Liver (tissue), 9 donors: ENCODE results near the gene NCK2. TPM values are rescaled to one million over a fixed set of nuclear protein-coding genes. Genes with fewer than 3 reads are reported as not detected.

Experiments
- DNase-seq: peaks from one replicate; pipeline ENCODE4 v3.0.0-alpha.2; 2017; ENCODE audit warnings: low spot score
- H3K27ac ChIP-seq, 2 donors: one replicate each; pipeline ENCODE4 v1.7.0; 2013; ENCODE audit warnings: inconsistent platforms in 2 of 2, low read length in 2 of 2, control low read depth in 1 of 2, low read depth in 1 of 2, mild to moderate bottlenecking in 1 of 2
- H3K27me3 ChIP-seq, 4 donors: one replicate each; pipeline versions ENCODE4 v1.6.1 to v1.7.0; 2013; ENCODE audit warnings: low read length in 3 of 4, inconsistent platforms in 1 of 4, mild to moderate bottlenecking in 1 of 4, moderate library complexity in 1 of 4; ENCODE audit not compliant: control insufficient read depth in 4 of 4, insufficient read depth in 4 of 4
- H3K36me3 ChIP-seq, 4 donors: one replicate each; pipeline versions ENCODE4 v1.6.1 to v1.7.0; 2013; ENCODE audit warnings: low read length in 3 of 4, mild to moderate bottlenecking in 3 of 4, low read depth in 1 of 4, moderate library complexity in 1 of 4; ENCODE audit not compliant: control insufficient read depth in 4 of 4, insufficient read depth in 3 of 4
- H3K4me1 ChIP-seq, 4 donors: one replicate each; pipeline versions ENCODE4 v1.6.1 to v1.7.0; 2013; ENCODE audit warnings: low read length in 3 of 4, mild to moderate bottlenecking in 3 of 4, moderate library complexity in 1 of 4; ENCODE audit not compliant: control insufficient read depth in 4 of 4, insufficient read depth in 4 of 4
- H3K4me3 ChIP-seq, 3 donors: one replicate each; pipeline versions ENCODE4 v1.6.1 to v1.7.0; 2013; ENCODE audit warnings: low read length in 3 of 3, control low read depth in 1 of 3, low read depth in 1 of 3, mild to moderate bottlenecking in 1 of 3
- H3K9ac ChIP-seq, 2 donors: one replicate each; pipeline ENCODE4 v1.7.0; 2013; ENCODE audit warnings: low read length in 2 of 2, mild to moderate bottlenecking in 2 of 2, moderate library complexity in 2 of 2, control low read depth in 1 of 2, low read depth in 1 of 2
- H3K9me3 ChIP-seq, 4 donors: one replicate each; pipeline versions ENCODE4 v1.6.1 to v1.7.0; 2013; ENCODE audit warnings: low read length in 3 of 4; ENCODE audit not compliant: control insufficient read depth in 4 of 4
- EGR1 ChIP-seq, 2 donors: IDR thresholded peaks; 2 replicates each; pipeline ENCODE4 v1.6.1; 2016 to 2018; ENCODE audit warnings: antibody characterized with exemption in 2 of 2, low read depth in 2 of 2
- FOXA1 ChIP-seq: IDR thresholded peaks from 2 replicates; pipeline ENCODE4 v1.6.1; 2016; ENCODE audit warnings: antibody characterized with exemption
- FOXA2 ChIP-seq: IDR thresholded peaks from 2 replicates; pipeline ENCODE4 v1.6.1; 2016; ENCODE audit warnings: antibody characterized with exemption
- GABPA ChIP-seq, 2 donors: IDR thresholded peaks in 1 of 2; conservative IDR thresholded peaks in 1 of 2; 2 replicates each; pipeline ENCODE4 v1.6.1; 2016; ENCODE audit warnings: antibody characterized with exemption in 2 of 2, mild to moderate bottlenecking in 1 of 2, moderate library complexity in 1 of 2
- HNF4A ChIP-seq, 2 donors: conservative IDR thresholded peaks; 2 replicates each; pipeline ENCODE4 v1.6.1; 2016; ENCODE audit warnings: antibody characterized with exemption in 2 of 2, mild to moderate bottlenecking in 2 of 2
- HNF4G ChIP-seq: IDR thresholded peaks from 2 replicates; pipeline ENCODE4 v1.6.1; 2016; ENCODE audit warnings: antibody characterized with exemption
- NR2F2 ChIP-seq: IDR thresholded peaks from 2 replicates; pipeline ENCODE4 v1.6.1; 2016; ENCODE audit warnings: antibody characterized with exemption
- RAD21 ChIP-seq, 2 donors: IDR thresholded peaks; 2 replicates each; pipeline ENCODE4 v1.6.1; 2016; ENCODE audit warnings: antibody characterized with exemption in 2 of 2, mild to moderate bottlenecking in 2 of 2
- RXRA ChIP-seq, 2 donors: IDR thresholded peaks; 2 replicates each; pipeline ENCODE4 v1.6.1; 2017 to 2018; ENCODE audit warnings: antibody characterized with exemption in 2 of 2, mild to moderate bottlenecking in 1 of 2
- SP1 ChIP-seq: IDR thresholded peaks from 2 replicates; pipeline ENCODE4 v1.6.1; 2018; ENCODE audit warnings: antibody characterized with exemption, mild to moderate bottlenecking
- TAF1 ChIP-seq: conservative IDR thresholded peaks from 2 replicates; pipeline ENCODE4 v1.6.1; 2016; ENCODE audit warnings: antibody characterized with exemption, mild to moderate bottlenecking
- YY1 ChIP-seq: IDR thresholded peaks from 2 replicates; pipeline ENCODE4 v1.6.1; 2016; ENCODE audit warnings: antibody characterized with exemption, mild to moderate bottlenecking
- WGBS: extraction: QIAGEN DNeasy Blood & Tissue Kit; methylation state at CpG from one replicate; pipeline ENCODE4 v1.1.7; 2013; 5-methylcytosine and 5-hydroxymethylcytosine counted together
- polyA plus RNA-seq, 2 donors: library from polyadenylated mRNA; stranded (reverse) in 1 of 2; unstranded in 1 of 2; fragments of 200-250 nt in 1 of 2; fragments of >200 nt in 1 of 2; fragmentation: Nextera tagmentation in 1 of 2; extraction: Ambion mirVana in 1 of 2; gene quantifications; one replicate each; pipeline versions ENCODE4 v1.2.1 to v1.2.3, GENCODE V29; 2013 to 2015
- total RNA-seq, 2 donors: library from RNA; depleted of rRNA; stranded (reverse); fragments of >200 nt; gene quantifications; one replicate each; pipeline ENCODE4 v1.2.3, GENCODE V29; 2014
- TF ChIP-seq, protein P1 (sequence below): IDR thresholded peaks from 2 replicates; pipeline ENCODE4 v1.6.1; 2016; ENCODE audit warnings: antibody characterized with exemption
- TF ChIP-seq, protein P2 (sequence below): IDR thresholded peaks from 2 replicates; pipeline ENCODE4 v1.6.1; 2016; ENCODE audit warnings: antibody characterized with exemption
- TF ChIP-seq, protein P3 (sequence below): IDR thresholded peaks from 2 replicates; pipeline ENCODE4 v1.6.1; 2016; ENCODE audit warnings: antibody characterized with exemption
- TF ChIP-seq, protein P4 (sequence below): fragments of 150-350 bp; IDR thresholded peaks from 2 replicates; pipeline ENCODE4 v1.5.1; 2017; ENCODE audit warnings: improper control_type of control experiment, low read depth, low read length; ENCODE audit not compliant: missing input control
- TF ChIP-seq, protein P5 (sequence below): IDR thresholded peaks from 2 replicates; pipeline ENCODE4 v1.6.1; 2016; ENCODE audit warnings: antibody characterized with exemption, mild to moderate bottlenecking
- donor health status: healthy.
- donor health status: healthy.
- donor health status: healthy.
- donor health status: healthy.
- donor health status: healthy.

Gene NCK2
- total and polyA plus RNA-seq, 4 donors, result 3.4 to 15.0 (median 10.7) TPM

DNA sequence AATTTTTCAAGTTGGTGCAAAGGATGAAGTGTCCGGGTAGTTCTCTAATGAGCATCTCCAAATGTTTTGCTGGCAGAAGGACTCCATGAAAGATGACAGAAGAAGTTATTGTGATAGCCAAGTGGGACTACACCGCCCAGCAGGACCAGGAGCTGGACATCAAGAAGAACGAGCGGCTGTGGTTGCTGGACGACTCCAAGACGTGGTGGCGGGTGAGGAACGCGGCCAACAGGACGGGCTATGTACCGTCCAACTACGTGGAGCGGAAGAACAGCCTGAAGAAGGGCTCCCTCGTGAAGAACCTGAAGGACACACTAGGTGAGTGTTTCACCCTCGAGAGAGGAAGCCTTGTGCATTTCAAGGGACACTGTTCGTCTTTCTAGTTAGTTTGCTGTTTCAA is 110.3 kb downstream of the NCK2 start:
- no peak for TF ChIP-seq NR2F2
- Histone ChIP-seq H3K9ac (no peak overlapping the region), H3K9me3 (no peaks in the 10 kb centered on the region), H3K4me3 (no peak overlapping the region), H3K27me3 (no peaks in the 10 kb centered on the region), H3K4me1 (no peaks in the 10 kb centered on the region), H3K36me3 (no peaks in the 10 kb centered on the region), H3K27ac (no peak overlapping the region)
- WGBS, result 97% methylated on average over 16 of the region's 16 CpGs
- no peak for DNase-seq

DNA sequence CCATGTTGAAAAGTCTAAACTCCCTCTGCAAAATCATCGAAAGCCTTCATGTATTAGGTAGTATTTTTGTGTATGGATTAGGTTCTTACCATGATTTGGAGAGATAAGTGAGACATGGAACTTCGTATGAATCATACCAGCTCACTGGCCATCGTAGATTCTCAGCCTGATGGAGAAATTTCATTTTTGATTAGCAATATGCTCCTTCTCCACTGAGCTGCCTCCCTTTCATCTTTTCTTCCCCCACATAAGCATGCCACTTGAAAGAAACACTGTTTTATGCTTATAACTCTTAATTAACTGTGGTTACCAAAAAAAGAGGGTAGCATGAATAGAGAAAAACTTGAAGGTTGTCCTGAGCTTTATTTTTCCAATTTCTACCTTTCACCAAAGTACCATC is 111.9 kb downstream of the NCK2 start:
- H3K27ac ChIP-seq, result no peak overlapping the region

More for the DNA sequence above, 111.9 kb downstream of the NCK2 start:
- TF ChIP-seq, protein P1, sequence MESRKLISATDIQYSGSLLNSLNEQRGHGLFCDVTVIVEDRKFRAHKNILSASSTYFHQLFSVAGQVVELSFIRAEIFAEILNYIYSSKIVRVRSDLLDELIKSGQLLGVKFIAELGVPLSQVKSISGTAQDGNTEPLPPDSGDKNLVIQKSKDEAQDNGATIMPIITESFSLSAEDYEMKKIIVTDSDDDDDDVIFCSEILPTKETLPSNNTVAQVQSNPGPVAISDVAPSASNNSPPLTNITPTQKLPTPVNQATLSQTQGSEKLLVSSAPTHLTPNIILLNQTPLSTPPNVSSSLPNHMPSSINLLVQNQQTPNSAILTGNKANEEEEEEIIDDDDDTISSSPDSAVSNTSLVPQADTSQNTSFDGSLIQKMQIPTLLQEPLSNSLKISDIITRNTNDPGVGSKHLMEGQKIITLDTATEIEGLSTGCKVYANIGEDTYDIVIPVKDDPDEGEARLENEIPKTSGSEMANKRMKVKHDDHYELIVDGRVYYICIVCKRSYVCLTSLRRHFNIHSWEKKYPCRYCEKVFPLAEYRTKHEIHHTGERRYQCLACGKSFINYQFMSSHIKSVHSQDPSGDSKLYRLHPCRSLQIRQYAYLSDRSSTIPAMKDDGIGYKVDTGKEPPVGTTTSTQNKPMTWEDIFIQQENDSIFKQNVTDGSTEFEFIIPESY, result no peak
- TF ChIP-seq, protein P2, sequence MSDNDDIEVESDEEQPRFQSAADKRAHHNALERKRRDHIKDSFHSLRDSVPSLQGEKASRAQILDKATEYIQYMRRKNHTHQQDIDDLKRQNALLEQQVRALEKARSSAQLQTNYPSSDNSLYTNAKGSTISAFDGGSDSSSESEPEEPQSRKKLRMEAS, result no peak
- TF ChIP-seq YY1 (no peak), RAD21 (IDR thresholded peaks at IDR 0.05) (no peak), TAF1 (no peak), GABPA (IDR thresholded peaks at IDR 0.05 in 1 of 2, conservative IDR thresholded peaks at IDR 0.05 in 1 of 2) (no peak), FOXA2 (no peak), HNF4A (conservative IDR thresholded peaks at IDR 0.05) (no peak), EGR1 (IDR thresholded peaks at IDR 0.05; ENCODE audit: low read depth in 2 of 2) (no peak), SP1 (no peak), HNF4G (no peak), FOXA1 (no peak), RXRA (IDR thresholded peaks at IDR 0.05) (no peak)
- TF ChIP-seq, protein P3, sequence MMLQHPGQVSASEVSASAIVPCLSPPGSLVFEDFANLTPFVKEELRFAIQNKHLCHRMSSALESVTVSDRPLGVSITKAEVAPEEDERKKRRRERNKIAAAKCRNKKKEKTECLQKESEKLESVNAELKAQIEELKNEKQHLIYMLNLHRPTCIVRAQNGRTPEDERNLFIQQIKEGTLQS, result no peak
- TF ChIP-seq, protein P4, sequence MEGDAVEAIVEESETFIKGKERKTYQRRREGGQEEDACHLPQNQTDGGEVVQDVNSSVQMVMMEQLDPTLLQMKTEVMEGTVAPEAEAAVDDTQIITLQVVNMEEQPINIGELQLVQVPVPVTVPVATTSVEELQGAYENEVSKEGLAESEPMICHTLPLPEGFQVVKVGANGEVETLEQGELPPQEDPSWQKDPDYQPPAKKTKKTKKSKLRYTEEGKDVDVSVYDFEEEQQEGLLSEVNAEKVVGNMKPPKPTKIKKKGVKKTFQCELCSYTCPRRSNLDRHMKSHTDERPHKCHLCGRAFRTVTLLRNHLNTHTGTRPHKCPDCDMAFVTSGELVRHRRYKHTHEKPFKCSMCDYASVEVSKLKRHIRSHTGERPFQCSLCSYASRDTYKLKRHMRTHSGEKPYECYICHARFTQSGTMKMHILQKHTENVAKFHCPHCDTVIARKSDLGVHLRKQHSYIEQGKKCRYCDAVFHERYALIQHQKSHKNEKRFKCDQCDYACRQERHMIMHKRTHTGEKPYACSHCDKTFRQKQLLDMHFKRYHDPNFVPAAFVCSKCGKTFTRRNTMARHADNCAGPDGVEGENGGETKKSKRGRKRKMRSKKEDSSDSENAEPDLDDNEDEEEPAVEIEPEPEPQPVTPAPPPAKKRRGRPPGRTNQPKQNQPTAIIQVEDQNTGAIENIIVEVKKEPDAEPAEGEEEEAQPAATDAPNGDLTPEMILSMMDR, result no peak
- TF ChIP-seq, protein P5, sequence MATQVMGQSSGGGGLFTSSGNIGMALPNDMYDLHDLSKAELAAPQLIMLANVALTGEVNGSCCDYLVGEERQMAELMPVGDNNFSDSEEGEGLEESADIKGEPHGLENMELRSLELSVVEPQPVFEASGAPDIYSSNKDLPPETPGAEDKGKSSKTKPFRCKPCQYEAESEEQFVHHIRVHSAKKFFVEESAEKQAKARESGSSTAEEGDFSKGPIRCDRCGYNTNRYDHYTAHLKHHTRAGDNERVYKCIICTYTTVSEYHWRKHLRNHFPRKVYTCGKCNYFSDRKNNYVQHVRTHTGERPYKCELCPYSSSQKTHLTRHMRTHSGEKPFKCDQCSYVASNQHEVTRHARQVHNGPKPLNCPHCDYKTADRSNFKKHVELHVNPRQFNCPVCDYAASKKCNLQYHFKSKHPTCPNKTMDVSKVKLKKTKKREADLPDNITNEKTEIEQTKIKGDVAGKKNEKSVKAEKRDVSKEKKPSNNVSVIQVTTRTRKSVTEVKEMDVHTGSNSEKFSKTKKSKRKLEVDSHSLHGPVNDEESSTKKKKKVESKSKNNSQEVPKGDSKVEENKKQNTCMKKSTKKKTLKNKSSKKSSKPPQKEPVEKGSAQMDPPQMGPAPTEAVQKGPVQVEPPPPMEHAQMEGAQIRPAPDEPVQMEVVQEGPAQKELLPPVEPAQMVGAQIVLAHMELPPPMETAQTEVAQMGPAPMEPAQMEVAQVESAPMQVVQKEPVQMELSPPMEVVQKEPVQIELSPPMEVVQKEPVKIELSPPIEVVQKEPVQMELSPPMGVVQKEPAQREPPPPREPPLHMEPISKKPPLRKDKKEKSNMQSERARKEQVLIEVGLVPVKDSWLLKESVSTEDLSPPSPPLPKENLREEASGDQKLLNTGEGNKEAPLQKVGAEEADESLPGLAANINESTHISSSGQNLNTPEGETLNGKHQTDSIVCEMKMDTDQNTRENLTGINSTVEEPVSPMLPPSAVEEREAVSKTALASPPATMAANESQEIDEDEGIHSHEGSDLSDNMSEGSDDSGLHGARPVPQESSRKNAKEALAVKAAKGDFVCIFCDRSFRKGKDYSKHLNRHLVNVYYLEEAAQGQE, result no peak
- WGBS, result 89% methylated on average over 3 of the region's 3 CpGs
- no peaks in the 10 kb centered on the region for H3K27me3 ChIP-seq
- H3K9ac ChIP-seq, result no peak overlapping the region
- no peak overlapping the region for H3K4me3 ChIP-seq
- H3K9me3 ChIP-seq, result no peaks in the 10 kb centered on the region
- DNase-seq, result no peak
- no peaks in the 10 kb centered on the region for H3K4me1 ChIP-seq
- no peaks in the 10 kb centered on the region for H3K36me3 ChIP-seq
